ENCODE measurements around the gene ASS1. TPM values are rescaled to one million over a fixed set of nuclear protein-coding genes. Genes with fewer than 3 reads are reported as not detected.

ASS1 gene
- total and polyA plus RNA-seq, 2 of the 13 experiments (the other 11 are each of a cell fraction or from before 2014, with no cell fraction given), result 77.6 to 122 TPM

DNA sequence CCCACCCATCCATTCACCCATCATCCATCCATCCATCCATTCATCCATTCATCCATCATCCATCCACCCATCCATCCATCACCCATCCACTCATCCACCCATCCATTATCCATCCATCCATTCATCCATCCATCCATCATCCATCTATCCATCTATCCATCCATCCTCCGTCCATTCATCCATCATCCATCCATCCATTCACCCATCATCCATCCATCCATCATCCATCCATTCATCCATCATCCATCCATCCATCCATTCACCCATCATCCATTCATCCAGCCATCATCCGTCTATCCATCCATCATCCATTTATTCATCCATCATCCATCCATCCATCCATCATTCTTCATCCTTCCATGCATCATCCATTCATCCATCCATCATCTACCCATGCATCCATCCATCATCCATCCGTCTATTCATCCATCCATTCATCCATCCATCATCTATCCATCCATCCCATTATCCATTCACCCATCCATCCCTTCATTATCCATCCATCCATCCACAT lies 10.1 kb downstream of the ASS1 start:
- H3K4me2 ChIP-seq (ENCODE audit: low read depth, low read length), result no peak overlapping the region
- ChIA-PET POLR2A (interaction anchor here (1.1 to 1.9 kb wide), 2 partner anchors 44 to 227 kb away, joined by 3 to 5 read pairs; no protein-coding TSS in a partner anchor), CTCF (ENCODE audit: low intra/inter-chr PET ratio, low total read pairs) (no interaction called here)
- in situ Hi-C loops (cut with HindIII; ENCODE audit: extremely low pct_ligation_motif_present, low pct_unique_long_range_greater_than_20kb), result loop anchor here (5.0 kb wide), 1 partner anchor 227 kb away; no protein-coding TSS in a partner anchor
- H3K9me3 ChIP-seq (ENCODE audit: low read length), result no peaks in the 10 kb centered on the region
- no peaks in the 10 kb centered on the region for H3K79me2 ChIP-seq (ENCODE audit: insufficient read depth, low read length)
- H2AFZ ChIP-seq (ENCODE audit: low read length), result no peak overlapping the region
- H3K4me1 ChIP-seq (ENCODE audit: insufficient read depth, low read length), result peaks cover 55% of the 10 kb centered on the region
- 63% methylated on average over 3 of the region's 3 CpGs for WGBS (ENCODE audit: low lambda C conversion rate)
- H3K27me3 ChIP-seq (ENCODE audit: control insufficient read depth in 1 of 2, insufficient read depth in 2 of 2, low read length in 2 of 2), result no peaks in the 10 kb centered on the region; a peak in 1 of 5 replicates
- H3K4me3 ChIP-seq (replicated peaks in 1 of 3; ENCODE audit: insufficient read depth in 1 of 3, low read depth in 2 of 3, low read length in 3 of 3), result no peak overlapping the region
- ATAC-seq, result no peak
- H3K27ac ChIP-seq (ENCODE audit: extremely low read length, insufficient read depth, low read length), result no peak overlapping the region
- intact Hi-C loops (cut with micrococcal nuclease; ENCODE audit: unreplicated experiment), result loop anchor here (5.0 to 10.0 kb wide), 2 partner anchors 150 to 387 kb away; no protein-coding TSS in a partner anchor
- FAIRE-seq, result no peak
- no peak overlapping the region for H3K9ac ChIP-seq (ENCODE audit: insufficient read depth, low read depth, low read length)
- no peaks in the 10 kb centered on the region for H3K36me3 ChIP-seq (replicated peaks in 1 of 2; ENCODE audit: control insufficient read depth in 1 of 2, insufficient read depth in 2 of 2, low read length in 2 of 2)
- TF ChIP-seq, protein P1, sequence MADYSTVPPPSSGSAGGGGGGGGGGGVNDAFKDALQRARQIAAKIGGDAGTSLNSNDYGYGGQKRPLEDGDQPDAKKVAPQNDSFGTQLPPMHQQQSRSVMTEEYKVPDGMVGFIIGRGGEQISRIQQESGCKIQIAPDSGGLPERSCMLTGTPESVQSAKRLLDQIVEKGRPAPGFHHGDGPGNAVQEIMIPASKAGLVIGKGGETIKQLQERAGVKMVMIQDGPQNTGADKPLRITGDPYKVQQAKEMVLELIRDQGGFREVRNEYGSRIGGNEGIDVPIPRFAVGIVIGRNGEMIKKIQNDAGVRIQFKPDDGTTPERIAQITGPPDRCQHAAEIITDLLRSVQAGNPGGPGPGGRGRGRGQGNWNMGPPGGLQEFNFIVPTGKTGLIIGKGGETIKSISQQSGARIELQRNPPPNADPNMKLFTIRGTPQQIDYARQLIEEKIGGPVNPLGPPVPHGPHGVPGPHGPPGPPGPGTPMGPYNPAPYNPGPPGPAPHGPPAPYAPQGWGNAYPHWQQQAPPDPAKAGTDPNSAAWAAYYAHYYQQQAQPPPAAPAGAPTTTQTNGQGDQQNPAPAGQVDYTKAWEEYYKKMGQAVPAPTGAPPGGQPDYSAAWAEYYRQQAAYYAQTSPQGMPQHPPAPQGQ (CRISPR knock-in tag; IDR thresholded peaks at IDR 0.05; ENCODE audit: borderline replicate concordance), result no peak
- TF ChIP-seq TERF1 (CRISPR knock-in tag; IDR thresholded peaks at IDR 0.05), result no peak
- TF ChIP-seq ELF4 (CRISPR knock-in tag; IDR thresholded peaks at IDR 0.05; ENCODE audit: borderline replicate concordance), result no peak
- TF ChIP-seq RARG (CRISPR knock-in tag; IDR thresholded peaks at IDR 0.05; ENCODE audit: low read depth), result no peak
- no peak for TF ChIP-seq RFX1 (IDR thresholded peaks at IDR 0.05)
- TF ChIP-seq TBL1XR1 (IDR thresholded peaks at IDR 0.05; ENCODE audit: borderline replicate concordance, low read length, partially characterized antibody), result no peak
- TF ChIP-seq, protein P2, sequence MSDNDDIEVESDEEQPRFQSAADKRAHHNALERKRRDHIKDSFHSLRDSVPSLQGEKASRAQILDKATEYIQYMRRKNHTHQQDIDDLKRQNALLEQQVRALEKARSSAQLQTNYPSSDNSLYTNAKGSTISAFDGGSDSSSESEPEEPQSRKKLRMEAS (IDR thresholded peaks at IDR 0.05), result no peak
- TF ChIP-seq GATA4 (IDR thresholded peaks at IDR 0.05; ENCODE audit: borderline replicate concordance, low read depth), result no peak
- no peak for DNase-seq (ENCODE audit: low spot score)
- H4K20me1 ChIP-seq (ENCODE audit: insufficient read depth, low read length), result peaks cover 14% of the 10 kb centered on the region; the same call in 1 of the 2 replicates
- BruUV-seq (replicated peaks), result no TSS peak

All from HepG2 (cell line).